ENCODE measurements around the gene PGBD5. TPM values are rescaled to one million over a fixed set of nuclear protein-coding genes. Genes with fewer than 3 reads are reported as not detected.
A peak's percentile ranks its signal among the peaks of the same experiment; 100 is the strongest.

PGBD5 gene
- total RNA-seq, 1 donor: not detected

- no peak overlapping the region for H3K4me3 ChIP-seq (ENCODE audit: low read depth, low read length)
- DNase-seq (ENCODE audit: low read depth): no peak
- TF ChIP-seq, protein P1, sequence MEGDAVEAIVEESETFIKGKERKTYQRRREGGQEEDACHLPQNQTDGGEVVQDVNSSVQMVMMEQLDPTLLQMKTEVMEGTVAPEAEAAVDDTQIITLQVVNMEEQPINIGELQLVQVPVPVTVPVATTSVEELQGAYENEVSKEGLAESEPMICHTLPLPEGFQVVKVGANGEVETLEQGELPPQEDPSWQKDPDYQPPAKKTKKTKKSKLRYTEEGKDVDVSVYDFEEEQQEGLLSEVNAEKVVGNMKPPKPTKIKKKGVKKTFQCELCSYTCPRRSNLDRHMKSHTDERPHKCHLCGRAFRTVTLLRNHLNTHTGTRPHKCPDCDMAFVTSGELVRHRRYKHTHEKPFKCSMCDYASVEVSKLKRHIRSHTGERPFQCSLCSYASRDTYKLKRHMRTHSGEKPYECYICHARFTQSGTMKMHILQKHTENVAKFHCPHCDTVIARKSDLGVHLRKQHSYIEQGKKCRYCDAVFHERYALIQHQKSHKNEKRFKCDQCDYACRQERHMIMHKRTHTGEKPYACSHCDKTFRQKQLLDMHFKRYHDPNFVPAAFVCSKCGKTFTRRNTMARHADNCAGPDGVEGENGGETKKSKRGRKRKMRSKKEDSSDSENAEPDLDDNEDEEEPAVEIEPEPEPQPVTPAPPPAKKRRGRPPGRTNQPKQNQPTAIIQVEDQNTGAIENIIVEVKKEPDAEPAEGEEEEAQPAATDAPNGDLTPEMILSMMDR (IDR thresholded peaks at IDR 0.05; ENCODE audit: insufficient read depth, low read depth, low read length): no peak
These were observed 118.9 kb downstream of the PGBD5 start for GRCh38 chr1:230307213-230307612.

DNA sequence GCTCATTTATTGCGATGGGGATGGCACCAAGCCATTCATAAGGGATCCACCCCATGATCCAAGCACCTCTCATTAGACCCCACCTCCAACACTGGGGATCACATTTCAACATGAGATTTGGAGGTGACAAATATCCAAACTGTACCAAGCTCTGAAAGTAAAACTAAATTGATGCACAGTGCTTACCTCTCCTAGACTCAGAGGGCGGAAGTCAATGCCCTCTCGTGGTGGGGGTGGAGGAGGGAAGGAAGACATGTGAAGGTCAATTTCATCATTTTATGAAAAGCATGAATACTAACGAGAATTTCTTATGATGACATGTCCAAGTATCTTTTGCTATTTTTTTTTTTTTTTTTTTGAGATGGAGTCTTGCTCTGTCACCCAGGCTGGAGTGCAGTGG lies 120.0 kb downstream of the PGBD5 start:
- H3K4me3 ChIP-seq (ENCODE audit: low read depth, low read length): no peak overlapping the region
- no peak for DNase-seq (ENCODE audit: low read depth)

DNA sequence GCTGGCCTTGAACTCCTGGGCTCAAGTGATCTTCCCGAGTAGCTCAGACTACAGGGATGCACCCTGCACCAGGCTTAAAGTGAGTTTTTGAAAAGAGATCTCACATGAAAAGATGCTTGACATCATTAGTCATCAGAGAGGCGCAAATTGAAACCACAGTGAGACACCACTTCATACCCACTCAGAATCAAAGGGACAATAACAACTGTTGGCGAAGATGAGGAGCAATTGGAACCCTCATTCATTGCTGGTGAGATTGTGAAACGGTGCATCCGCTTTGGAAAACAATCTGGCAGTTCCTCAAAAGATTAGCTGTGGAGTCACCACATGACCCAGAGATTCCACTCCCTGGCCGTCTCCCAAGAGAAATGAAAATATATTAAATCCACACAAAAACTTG lies 122.3 kb downstream of the PGBD5 start:
- peak; percentile 69 for DNase-seq (ENCODE audit: low read depth)
- TF ChIP-seq, protein P1 (IDR thresholded peaks at IDR 0.05; ENCODE audit: insufficient read depth, low read depth, low read length): no peak

More for the DNA sequence above, 120.0 kb downstream of the PGBD5 start:
- TF ChIP-seq, protein P1 (IDR thresholded peaks at IDR 0.05; ENCODE audit: insufficient read depth, low read depth, low read length): no peak

GRCh38 chr1:230303069-230303468 lies 123.1 kb downstream of the PGBD5 start:
- TF ChIP-seq, protein P1 (IDR thresholded peaks at IDR 0.05; ENCODE audit: insufficient read depth, low read depth, low read length): peak; percentile 19
- no peak overlapping the region for H3K4me3 ChIP-seq (ENCODE audit: low read depth, low read length)
- no peak for DNase-seq (ENCODE audit: low read depth)

More for the DNA sequence above, 122.3 kb downstream of the PGBD5 start:
- no peak overlapping the region for H3K4me3 ChIP-seq (ENCODE audit: low read depth, low read length)

DNA sequence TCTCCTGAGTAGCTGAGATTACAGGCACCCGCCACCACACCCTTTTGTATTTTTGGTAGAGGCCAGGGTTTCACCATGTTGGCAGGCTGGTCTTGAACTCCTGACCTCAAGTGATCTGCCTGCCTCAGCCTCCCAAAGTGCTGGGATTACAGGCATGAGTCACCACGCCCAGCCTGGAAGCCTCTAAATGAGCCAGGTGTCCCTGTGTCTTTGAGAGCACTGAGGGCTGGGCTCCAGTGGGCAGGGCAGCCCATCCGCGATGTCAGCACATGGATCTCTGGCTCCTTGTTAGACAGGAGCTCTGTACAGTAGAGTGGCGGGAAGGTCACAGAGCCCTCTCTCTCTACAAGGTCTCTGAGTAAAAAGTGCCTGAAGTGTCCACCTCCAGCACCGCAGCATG lies 124.3 kb downstream of the PGBD5 start:
- H3K4me3 ChIP-seq (ENCODE audit: low read depth, low read length): no peak overlapping the region
- TF ChIP-seq, protein P1 (IDR thresholded peaks at IDR 0.05; ENCODE audit: insufficient read depth, low read depth, low read length): no peak
- DNase-seq (ENCODE audit: low read depth): no peak

DNA sequence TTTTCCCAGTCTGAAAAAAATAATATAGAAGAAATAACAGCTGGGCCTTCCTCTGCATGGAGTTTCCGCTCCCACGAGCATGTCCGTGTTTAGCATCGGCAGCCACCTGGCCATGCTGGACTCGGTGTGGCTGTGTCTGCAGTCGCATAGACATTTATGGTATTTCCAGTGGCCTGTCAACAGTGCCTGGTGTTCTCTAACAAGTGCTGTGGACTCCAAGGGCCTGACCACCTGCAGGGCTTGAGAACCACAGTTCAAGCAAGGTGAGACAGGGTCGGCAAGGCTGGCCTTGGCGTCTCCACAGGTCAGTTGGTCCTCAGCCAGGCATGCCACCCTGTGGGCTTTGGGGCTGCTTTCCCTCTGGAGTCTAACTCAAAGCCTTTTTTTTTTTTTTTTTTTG lies 124.8 kb downstream of the PGBD5 start:
- TF ChIP-seq, protein P1 (IDR thresholded peaks at IDR 0.05; ENCODE audit: insufficient read depth, low read depth, low read length): no peak
- DNase-seq (ENCODE audit: low read depth): no peak
- H3K4me3 ChIP-seq (ENCODE audit: low read depth, low read length): no peak overlapping the region

Data from fibroblast of villous mesenchyme (primary cell).